ENCODE data around the gene DOK1.

GRCh38 chr2:74505448-74506246 is 48.9 kb upstream of the DOK1 start:
- no peak for TF ChIP-seq EZH2 (IDR thresholded peaks at IDR 0.05; ENCODE audit: low read depth)
- TF ChIP-seq CTCF (conservative IDR thresholded peaks at IDR 0.05) = no peak

Measured in PC-9 (cell line).